NT2/D1 (cell line): Measurements from ENCODE around the gene TMEM150C.

Source experiments
- DNase-seq: peaks from one replicate; pipeline ENCODE4 v3.0.0-alpha.2; 2011; ENCODE audit warnings: low read depth, low spot score
- H3K27me3 ChIP-seq: 2 replicates; pipeline ENCODE4 v1.6.0; 2011; ENCODE audit warnings: mild to moderate bottlenecking; ENCODE audit not compliant: insufficient read length, insufficient read depth
- H3K36me3 ChIP-seq: 2 replicates; pipeline ENCODE4 v1.6.1; 2011; ENCODE audit warnings: mild to moderate bottlenecking, low read length, mixed read lengths; ENCODE audit not compliant: insufficient read depth, insufficient read length
- H3K4me1 ChIP-seq: 2 replicates; pipeline ENCODE4 v1.5.1; 2011; ENCODE audit not compliant: insufficient read depth, insufficient read length
- H3K4me3 ChIP-seq: 2 replicates; pipeline ENCODE4 v1.5.1; 2011; ENCODE audit warnings: low read depth; ENCODE audit not compliant: insufficient read length
- H3K9ac ChIP-seq: 2 replicates; pipeline ENCODE4 v1.6.0; 2011; ENCODE audit warnings: low read depth; ENCODE audit not compliant: insufficient read length
- H3K9me3 ChIP-seq: 2 replicates; pipeline ENCODE4 v1.5.1; 2011; ENCODE audit warnings: mild to moderate bottlenecking, low read length; ENCODE audit not compliant: insufficient read depth
- SUZ12 ChIP-seq: IDR thresholded peaks from 2 replicates; pipeline ENCODE4 v1.6.1; 2011; ENCODE audit not compliant: insufficient read length, insufficient read depth; ENCODE audit errors: extremely low read depth
- YY1 ChIP-seq: IDR thresholded peaks from 2 replicates; pipeline ENCODE4 v1.6.1; 2011; ENCODE audit not compliant: insufficient read length, insufficient read depth
- ZNF274 ChIP-seq: IDR thresholded peaks from 2 replicates; pipeline ENCODE4 v1.6.1; 2011; ENCODE audit warnings: mild to moderate bottlenecking, low read depth, low read length

TMEM150C gene

DNA sequence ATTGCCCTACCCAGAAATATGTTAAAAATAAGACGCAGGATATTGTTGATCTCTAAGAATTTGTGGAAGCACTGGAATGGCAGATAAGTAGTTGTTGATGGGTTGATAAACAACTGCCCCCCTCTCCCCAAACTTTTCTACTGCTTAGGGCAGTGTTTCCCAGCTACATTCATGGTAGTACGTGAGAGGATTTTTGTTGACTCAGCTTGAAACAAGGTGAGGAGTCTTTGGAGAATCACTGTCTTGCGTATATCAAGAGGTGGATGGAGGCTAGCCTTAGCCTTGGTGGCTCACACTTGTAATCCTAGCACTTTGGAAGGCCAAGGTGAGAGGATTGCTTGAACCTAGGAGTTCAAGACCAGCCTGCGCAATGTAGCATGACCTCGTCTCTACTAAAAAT is 125.7 kb downstream of the TMEM150C start:
- no peak for DNase-seq
- Histone ChIP-seq H3K36me3 (peaks cover 39% of the 10 kb centered on the region), H3K9me3 (no peaks in the 10 kb centered on the region), H3K4me1 (no peaks in the 10 kb centered on the region), H3K9ac (no peak overlapping the region), H3K4me3 (no peak overlapping the region), H3K27me3 (no peaks in the 10 kb centered on the region)
- TF ChIP-seq SUZ12: no peak
- no peak for TF ChIP-seq ZNF274

DNA sequence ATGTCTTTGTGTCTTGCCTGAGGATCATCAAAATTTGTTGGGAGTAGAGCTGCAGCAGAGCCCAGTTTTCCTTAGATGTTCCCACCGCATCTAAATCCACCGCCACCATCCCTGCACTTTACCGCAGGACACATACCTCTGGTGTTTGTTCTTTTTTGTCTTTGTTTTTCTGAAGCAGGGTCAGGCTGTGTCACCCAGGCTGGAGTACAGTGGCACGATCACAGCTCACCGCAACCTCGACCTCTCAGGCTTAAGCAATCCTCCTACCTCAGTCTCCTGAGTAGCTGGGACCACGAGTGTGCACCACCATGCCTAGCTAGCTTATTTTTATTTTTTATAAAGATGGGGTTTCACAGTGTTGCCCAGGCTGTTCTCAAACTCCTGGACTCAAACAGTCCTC is 126.8 kb downstream of the TMEM150C start:
- TF ChIP-seq SUZ12 (no peak), YY1 (no peak), ZNF274 (no peak)
- no peak for DNase-seq
- Histone ChIP-seq H3K9ac (no peak overlapping the region), H3K4me1 (no peaks in the 10 kb centered on the region), H3K36me3 (peaks cover 39% of the 10 kb centered on the region), H3K4me3 (no peak overlapping the region), H3K27me3 (no peaks in the 10 kb centered on the region), H3K9me3 (no peaks in the 10 kb centered on the region)

DNA sequence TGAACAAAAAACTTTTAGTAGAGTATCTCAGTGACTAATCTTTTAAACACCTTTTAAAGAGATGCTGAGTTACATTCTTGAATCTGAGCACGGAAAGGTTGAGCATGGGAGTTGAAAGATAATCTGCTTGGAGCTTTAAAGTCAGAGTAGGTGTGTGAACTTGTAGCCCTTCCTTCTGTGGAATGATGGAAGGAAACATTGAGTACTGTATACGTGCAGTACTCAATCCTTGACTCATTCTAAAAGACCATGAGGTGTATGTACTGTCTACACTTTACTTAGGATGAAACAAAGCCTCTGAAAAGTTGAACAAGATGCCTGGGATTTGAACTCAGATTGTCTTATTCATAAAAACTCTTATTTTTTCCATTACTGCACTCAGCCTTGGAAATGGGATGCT is 128.0 kb downstream of the TMEM150C start:
- no peaks in the 10 kb centered on the region for H3K9me3 ChIP-seq
- no peak for TF ChIP-seq YY1
- H3K4me1 ChIP-seq: no peaks in the 10 kb centered on the region
- H3K27me3 ChIP-seq: no peaks in the 10 kb centered on the region
- no peak overlapping the region for H3K9ac ChIP-seq
- H3K36me3 ChIP-seq: peaks cover 34% of the 10 kb centered on the region
- no peak overlapping the region for H3K4me3 ChIP-seq
- no peak for DNase-seq
